Mesenchymal stem cell (in vitro differentiated cells and primary cell): ENCODE results near the gene PTPRD.

Experiments used
- DNase-seq: peaks from one replicate; pipeline ENCODE4 v3.0.0-alpha.2; 2013
- H2AFZ ChIP-seq: one replicate; pipeline ENCODE4 v1.6.1; 2013; ENCODE audit warnings: low read depth, mild to moderate bottlenecking, control low read depth, inconsistent platforms, low read length, moderate library complexity
- H2AK5ac ChIP-seq: 2 replicates; pipeline ENCODE4 v1.6.1; 2013; ENCODE audit warnings: low read length, moderate library complexity, mild to moderate bottlenecking, inconsistent platforms; ENCODE audit not compliant: severe bottlenecking
- H2BK120ac ChIP-seq: one replicate; pipeline ENCODE4 v1.6.1; 2013; ENCODE audit warnings: low read depth, mild to moderate bottlenecking, inconsistent platforms, low read length, moderate library complexity
- H2BK12ac ChIP-seq, 2 experiments: one replicate each; pipeline ENCODE4 v1.6.1; 2013; ENCODE audit warnings: inconsistent platforms in 2 of 2, low read length in 2 of 2, mild to moderate bottlenecking in 2 of 2, moderate library complexity in 2 of 2, control low read depth in 1 of 2
- H2BK15ac ChIP-seq: one replicate; pipeline ENCODE4 v1.6.1; 2013; ENCODE audit warnings: mild to moderate bottlenecking, low read depth, inconsistent platforms; ENCODE audit not compliant: poor library complexity, severe bottlenecking
- H2BK5ac ChIP-seq: 2 replicates; pipeline ENCODE4 v1.6.1; 2013; ENCODE audit warnings: low read depth, mild to moderate bottlenecking, low read length, control low read depth, inconsistent platforms; ENCODE audit not compliant: poor library complexity, severe bottlenecking
- H3K14ac ChIP-seq, 2 experiments: one replicate each; pipeline ENCODE4 v1.6.1; 2013; ENCODE audit warnings: inconsistent platforms in 2 of 2, low read length in 2 of 2, control low read depth in 1 of 2, mild to moderate bottlenecking in 1 of 2, moderate library complexity in 1 of 2
- H3K18ac ChIP-seq, 2 experiments: one replicate each; pipeline ENCODE4 v1.6.1; 2013; ENCODE audit warnings: inconsistent platforms in 2 of 2, low read length in 2 of 2, control low read depth in 1 of 2, low read depth in 1 of 2, mild to moderate bottlenecking in 1 of 2
- H3K23ac ChIP-seq, 2 experiments: one replicate each; pipeline ENCODE4 v1.6.1; 2013; ENCODE audit warnings: inconsistent platforms in 2 of 2, low read length in 2 of 2, mild to moderate bottlenecking in 2 of 2, moderate library complexity in 2 of 2, control low read depth in 1 of 2
- H3K27ac ChIP-seq: 2 replicates; pipeline ENCODE4 v1.5.1; 2013; ENCODE audit warnings: mild to moderate bottlenecking, moderate library complexity, low read length, control low read depth, inconsistent platforms; ENCODE audit not compliant: poor library complexity, severe bottlenecking
- H3K27me3 ChIP-seq, 2 experiments: 2 replicates each; pipeline versions ENCODE4 v1.6.1 to v1.7.0; 2013; ENCODE audit warnings: low read length in 2 of 2, mild to moderate bottlenecking in 2 of 2, moderate library complexity in 2 of 2, control low read depth in 1 of 2, inconsistent platforms in 1 of 2; ENCODE audit not compliant: control insufficient read depth in 1 of 2, insufficient read depth in 1 of 2
- H3K36me3 ChIP-seq, 2 experiments: 2 replicates each; pipeline versions ENCODE4 v1.6.1 to v1.7.0; 2013; ENCODE audit warnings: low read length in 2 of 2, control low read depth in 1 of 2, inconsistent platforms in 1 of 2, low read depth in 1 of 2, mild to moderate bottlenecking in 1 of 2; ENCODE audit not compliant: insufficient read depth in 2 of 2, control insufficient read depth in 1 of 2
- H3K4ac ChIP-seq, 2 experiments: one replicate each; pipeline ENCODE4 v1.6.1; 2013; ENCODE audit warnings: inconsistent platforms in 2 of 2, low read length in 2 of 2, mild to moderate bottlenecking in 2 of 2, moderate library complexity in 2 of 2, control low read depth in 1 of 2, low read depth in 1 of 2
- H3K4me1 ChIP-seq: 2 replicates; pipeline ENCODE4 v1.6.1; 2013; ENCODE audit warnings: low read depth, low read length, control low read depth; ENCODE audit not compliant: control insufficient read depth, insufficient read depth
- H3K4me2 ChIP-seq: 2 replicates; pipeline ENCODE4 v1.6.1; 2013; ENCODE audit warnings: low read length, mild to moderate bottlenecking, inconsistent platforms; ENCODE audit not compliant: poor library complexity, severe bottlenecking
- H3K4me3 ChIP-seq, 2 experiments: 2 replicates each; pipeline versions ENCODE4 v1.5.1 to v1.7.0; 2013; ENCODE audit warnings: low read length in 2 of 2, mild to moderate bottlenecking in 2 of 2, control low read depth in 1 of 2, low read depth in 1 of 2; ENCODE audit not compliant: insufficient read depth in 1 of 2
- H3K79me1 ChIP-seq: replicated peaks from 2 replicates; pipeline ENCODE4 v1.6.1; 2013; ENCODE audit warnings: mild to moderate bottlenecking, control low read depth, low read length, inconsistent platforms; ENCODE audit not compliant: poor library complexity, severe bottlenecking
- H3K9ac ChIP-seq: 2 replicates; pipeline ENCODE4 v1.7.0; 2013; ENCODE audit warnings: mild to moderate bottlenecking, low read length, moderate library complexity
- H3K9me3 ChIP-seq: 2 replicates; pipeline ENCODE4 v1.7.0; 2013; ENCODE audit warnings: mild to moderate bottlenecking, low read length; ENCODE audit not compliant: control insufficient read depth
- H4K8ac ChIP-seq: one replicate; pipeline ENCODE4 v1.6.1; 2013; ENCODE audit warnings: inconsistent platforms, mild to moderate bottlenecking, low read length, moderate library complexity
- H4K91ac ChIP-seq: one replicate; pipeline ENCODE4 v1.6.1; 2013; ENCODE audit warnings: mild to moderate bottlenecking, low read length, inconsistent platforms
- WGBS: methylation state at CpG from one replicate; pipeline ENCODE4 v1.1.7; 2013; ENCODE audit warnings: mixed read lengths; 5-methylcytosine and 5-hydroxymethylcytosine counted together

Gene PTPRD

DNA sequence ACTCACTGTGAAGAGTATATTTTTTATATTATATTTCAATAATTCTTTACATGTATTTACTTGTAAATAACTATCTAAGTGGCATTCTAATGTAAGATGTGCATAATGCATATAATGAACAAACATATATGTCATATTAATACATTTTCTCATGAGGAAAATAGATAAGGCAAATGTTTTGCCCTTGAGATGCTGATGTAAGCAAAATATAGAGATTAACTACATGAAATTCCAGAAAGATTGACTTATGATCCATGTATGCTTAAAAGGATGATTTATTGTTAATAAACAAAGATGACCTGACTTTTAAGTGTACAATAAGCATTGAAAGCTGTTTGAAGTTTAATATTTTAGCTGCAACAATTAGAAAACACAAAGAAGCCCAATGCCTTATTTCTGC, 559.9 kb downstream of the PTPRD start:
- DNase-seq: no peak
- Histone ChIP-seq H2AFZ (no peak overlapping the region), H4K91ac (no peak overlapping the region), H4K8ac (no peak overlapping the region), H2AK5ac (no peak overlapping the region), H3K27ac (no peak overlapping the region), H3K14ac (no peak overlapping the region), H3K4me1 (no peaks in the 10 kb centered on the region), H3K4me2 (no peak overlapping the region), H3K79me1 (no peaks in the 10 kb centered on the region), H3K9me3 (no peaks in the 10 kb centered on the region), H3K9ac (no peak overlapping the region), H2BK120ac (no peak overlapping the region), H2BK15ac (no peak overlapping the region), H3K23ac (no peak overlapping the region), H3K4ac (no peak overlapping the region), H3K4me3 (no peak overlapping the region), H2BK5ac (no peak overlapping the region), H3K36me3 (no peaks in the 10 kb centered on the region), H2BK12ac (no peak overlapping the region), H3K27me3 (no peaks in the 10 kb centered on the region), H3K18ac (no peak overlapping the region)

DNA sequence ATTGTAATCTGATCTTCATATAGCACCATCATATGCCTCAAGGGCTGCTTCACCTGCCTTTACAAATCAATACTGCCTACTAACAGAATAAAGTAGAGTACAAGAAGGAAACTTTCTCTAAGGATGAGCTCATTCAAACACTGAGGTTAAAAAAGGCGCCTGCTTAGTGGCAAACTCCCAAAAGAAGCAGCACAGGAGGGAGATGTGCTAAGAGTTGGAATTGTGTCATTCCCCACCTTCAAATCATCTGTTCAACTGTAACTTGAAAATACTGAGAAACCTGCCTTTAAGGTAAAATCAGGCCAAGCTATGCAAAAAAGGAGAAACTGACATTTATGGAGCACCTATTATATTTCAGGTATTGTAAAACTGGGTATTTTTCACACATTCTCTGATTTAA, 560.6 kb downstream of the PTPRD start:
- Histone ChIP-seq H3K27me3 (no peaks in the 10 kb centered on the region), H2BK12ac (no peak overlapping the region), H2BK15ac (no peak overlapping the region), H2AFZ (no peak overlapping the region), H3K4ac (no peak overlapping the region), H3K36me3 (no peaks in the 10 kb centered on the region), H3K23ac (no peak overlapping the region), H3K4me1 (no peaks in the 10 kb centered on the region), H3K9me3 (no peaks in the 10 kb centered on the region), H2BK5ac (no peak overlapping the region), H2BK120ac (no peak overlapping the region), H2AK5ac (no peak overlapping the region), H3K27ac (no peak overlapping the region), H4K91ac (no peak overlapping the region), H3K79me1 (no peaks in the 10 kb centered on the region), H3K14ac (no peak overlapping the region), H3K4me3 (no peak overlapping the region), H3K18ac (peak overlapping the region in 1 of 2 experiments; percentile 33), H3K9ac (no peak overlapping the region), H3K4me2 (no peak overlapping the region), H4K8ac (no peak overlapping the region)
- DNase-seq: no peak
- whole genome bisulfite sequencing: 89% methylated on average over 1 of the region's 1 CpG

DNA sequence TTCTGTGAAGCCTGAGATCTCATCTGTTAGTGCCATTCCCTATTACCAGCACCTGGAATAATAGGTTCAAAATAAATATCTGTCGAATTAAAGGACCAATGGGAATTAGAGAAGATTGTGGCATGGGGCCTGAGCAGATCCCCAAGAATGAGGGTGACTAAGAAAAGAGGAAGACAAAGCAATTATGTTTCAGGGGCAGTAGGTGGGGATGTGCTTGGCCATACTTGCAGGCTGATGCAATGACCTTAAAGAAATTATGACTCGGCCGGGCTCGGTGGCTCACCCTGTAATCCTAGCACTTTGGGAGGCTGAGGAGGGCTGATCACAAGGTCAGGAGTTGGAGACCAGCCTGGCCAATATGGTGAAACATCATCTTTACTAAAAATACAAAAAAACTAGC, 562.8 kb downstream of the PTPRD start:
- no peak overlapping the region for H3K4me3 ChIP-seq
- H2AK5ac ChIP-seq: no peak overlapping the region
- H3K79me1 ChIP-seq: no peaks in the 10 kb centered on the region
- no peak overlapping the region for H4K8ac ChIP-seq
- H3K9ac ChIP-seq: no peak overlapping the region
- H4K91ac ChIP-seq: no peak overlapping the region
- no peak overlapping the region for H3K18ac ChIP-seq
- no peak overlapping the region for H2AFZ ChIP-seq
- H3K4me1 ChIP-seq: no peaks in the 10 kb centered on the region
- no peaks in the 10 kb centered on the region for H3K9me3 ChIP-seq
- H3K4me2 ChIP-seq: no peak overlapping the region
- DNase-seq: peak; percentile 16
- no peak overlapping the region for H2BK15ac ChIP-seq
- H2BK120ac ChIP-seq: no peak overlapping the region
- no peak overlapping the region for H2BK5ac ChIP-seq
- no peak overlapping the region for H3K23ac ChIP-seq
- 87% methylated on average over 4 of the region's 4 CpGs for WGBS
- no peaks in the 10 kb centered on the region for H3K27me3 ChIP-seq
- no peak overlapping the region for H3K27ac ChIP-seq
- no peak overlapping the region for H3K4ac ChIP-seq
- no peak overlapping the region for H3K14ac ChIP-seq
- no peaks in the 10 kb centered on the region for H3K36me3 ChIP-seq
- H2BK12ac ChIP-seq: no peak overlapping the region

DNA sequence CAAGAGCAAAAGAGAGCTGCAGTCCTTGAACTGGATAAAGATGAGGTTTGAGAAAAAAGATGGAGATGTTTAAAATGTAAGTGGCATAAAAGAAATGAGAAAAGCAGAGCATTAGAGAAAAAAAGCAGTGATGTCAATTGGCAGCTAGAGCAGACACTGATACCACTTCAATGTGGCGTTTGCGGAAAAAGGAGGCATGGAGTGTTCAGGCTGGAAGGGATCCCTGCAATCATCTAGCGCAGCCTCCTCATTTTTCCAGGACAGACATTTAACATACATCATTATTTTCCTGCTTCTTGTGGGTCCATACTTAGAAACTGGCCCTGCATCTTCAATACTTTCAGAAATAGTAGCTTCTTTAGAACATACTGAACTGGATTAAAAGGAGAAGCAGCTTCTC, 563.8 kb downstream of the PTPRD start:
- Histone ChIP-seq H3K9me3 (no peaks in the 10 kb centered on the region), H4K8ac (no peak overlapping the region), H3K18ac (peak overlapping the region in 1 of 2 experiments; percentile 11)

More for the DNA sequence above, 563.8 kb downstream of the PTPRD start:
- H4K91ac ChIP-seq: no peak overlapping the region
- H3K27me3 ChIP-seq: no peaks in the 10 kb centered on the region
- no peak overlapping the region for H2AFZ ChIP-seq
- H3K4ac ChIP-seq: no peak overlapping the region
- no peak overlapping the region for H2BK5ac ChIP-seq
- H2AK5ac ChIP-seq: no peak overlapping the region
- H3K4me2 ChIP-seq: no peak overlapping the region
- no peaks in the 10 kb centered on the region for H3K79me1 ChIP-seq
- no peaks in the 10 kb centered on the region for H3K36me3 ChIP-seq
- no peak overlapping the region for H3K14ac ChIP-seq
- no peak for DNase-seq
- WGBS: 100% methylated on average over 2 of the region's 3 CpGs
- H3K4me1 ChIP-seq: no peaks in the 10 kb centered on the region
- H3K9ac ChIP-seq: no peak overlapping the region
- H2BK12ac ChIP-seq: no peak overlapping the region
- H2BK15ac ChIP-seq: no peak overlapping the region
- no peak overlapping the region for H3K23ac ChIP-seq
- no peak overlapping the region for H2BK120ac ChIP-seq
- no peak overlapping the region for H3K4me3 ChIP-seq
- H3K27ac ChIP-seq: no peak overlapping the region
